ENCODE results near the gene LYPD1. TPM values are rescaled to one million over a fixed set of nuclear protein-coding genes. Genes with fewer than 3 reads are reported as not detected.

Gene LYPD1
- total RNA-seq, 2 donors from 2014 or later = 0.28 TPM; not detected in 1

- ATAC-seq (ENCODE audit: insufficient number of reproducible peaks, low FRiP score, low read depth) (no peak), DNase-seq (ENCODE audit: low spot score) (no peak)
- Histone ChIP-seq H3K4me1 (ENCODE audit: control insufficient read depth in 1 of 2, low read depth in 2 of 2) (no peaks in the 10 kb centered on the region), H3K36me3 (no peaks in the 10 kb centered on the region), H3K27ac (no peak overlapping the region), H3K27me3 (replicated peaks; ENCODE audit: insufficient read depth) (no peaks in the 10 kb centered on the region), H3K4me3 (no peak overlapping the region), H3K9me3 (no peaks in the 10 kb centered on the region)
- TF ChIP-seq CTCF (IDR thresholded peaks at IDR 0.05) = no peak
Measured at GRCh38 chr2:132608311-132608710, 61.7 kb downstream of the LYPD1 start.

GRCh38 chr2:132607426-132608090 is 62.4 kb downstream of the LYPD1 start:
- DNase-seq (ENCODE audit: low spot score) (no peak), ATAC-seq (ENCODE audit: insufficient number of reproducible peaks, low FRiP score, low read depth) (no peak)
- TF ChIP-seq CTCF (IDR thresholded peaks at IDR 0.05) = no peak
- no peak overlapping the region for H3K4me3 ChIP-seq
- no peaks in the 10 kb centered on the region for H3K9me3 ChIP-seq
- H3K4me1 ChIP-seq (ENCODE audit: control insufficient read depth in 1 of 2, low read depth in 2 of 2) = no peaks in the 10 kb centered on the region
- no peaks in the 10 kb centered on the region for H3K36me3 ChIP-seq
- no peaks in the 10 kb centered on the region for H3K27me3 ChIP-seq (replicated peaks; ENCODE audit: insufficient read depth)
- H3K27ac ChIP-seq = no peak overlapping the region

- no peak for ATAC-seq (ENCODE audit: insufficient number of reproducible peaks, low FRiP score, low read depth)
- H3K9me3 ChIP-seq = no peaks in the 10 kb centered on the region
- H3K4me1 ChIP-seq (ENCODE audit: control insufficient read depth in 1 of 2, low read depth in 2 of 2) = no peaks in the 10 kb centered on the region
- no peak for TF ChIP-seq CTCF (IDR thresholded peaks at IDR 0.05)
- H3K27ac ChIP-seq = no peak overlapping the region
- H3K4me3 ChIP-seq = no peak overlapping the region
- no peaks in the 10 kb centered on the region for H3K27me3 ChIP-seq (replicated peaks; ENCODE audit: insufficient read depth)
- no peak for DNase-seq (ENCODE audit: low spot score)
- no peaks in the 10 kb centered on the region for H3K36me3 ChIP-seq
Measured at GRCh38 chr2:132606649-132607048, 63.4 kb downstream of the LYPD1 start.

GRCh38 chr2:132605236-132606180 is 64.5 kb downstream of the LYPD1 start:
- Histone ChIP-seq H3K4me1 (ENCODE audit: control insufficient read depth in 1 of 2, low read depth in 2 of 2) (no peaks in the 10 kb centered on the region), H3K4me3 (no peak overlapping the region), H3K27ac (no peak overlapping the region), H3K9me3 (no peaks in the 10 kb centered on the region), H3K36me3 (no peaks in the 10 kb centered on the region), H3K27me3 (replicated peaks; ENCODE audit: insufficient read depth) (no peaks in the 10 kb centered on the region)
- no peak for TF ChIP-seq CTCF (IDR thresholded peaks at IDR 0.05)
- ATAC-seq (ENCODE audit: insufficient number of reproducible peaks, low FRiP score, low read depth) (no peak), DNase-seq (ENCODE audit: low spot score) (no peak)

- no peak for TF ChIP-seq CTCF (IDR thresholded peaks at IDR 0.05)
- Histone ChIP-seq H3K4me3 (no peak overlapping the region), H3K27ac (no peak overlapping the region), H3K4me1 (ENCODE audit: control insufficient read depth in 1 of 2, low read depth in 2 of 2) (no peaks in the 10 kb centered on the region), H3K36me3 (no peaks in the 10 kb centered on the region), H3K27me3 (replicated peaks; ENCODE audit: insufficient read depth) (no peaks in the 10 kb centered on the region), H3K9me3 (no peaks in the 10 kb centered on the region)
- ATAC-seq (ENCODE audit: insufficient number of reproducible peaks, low FRiP score, low read depth) (no peak), DNase-seq (ENCODE audit: low spot score) (no peak)
Measured at GRCh38 chr2:132604561-132604960, 65.4 kb downstream of the LYPD1 start.
